H1 (cell line): Measurements from ENCODE around the gene ASB1. TPM values are rescaled to one million over a fixed set of nuclear protein-coding genes. Genes with fewer than 3 reads are reported as not detected.

Experiments
- CTBP2 ChIP-seq: IDR thresholded peaks from 2 replicates; pipeline ENCODE4 v1.7.0; 2011; ENCODE audit warnings: borderline replicate concordance, mild to moderate bottlenecking, moderate library complexity, mixed read lengths, low read length; ENCODE audit not compliant: insufficient read depth, insufficient read length
- ZNF274 ChIP-seq: IDR thresholded peaks from 2 replicates; pipeline ENCODE4 v1.7.0; 2012; ENCODE audit warnings: low read length, borderline replicate concordance; ENCODE audit errors: extremely low read depth
- polyA plus RNA-seq, 7 experiments: library from polyadenylated mRNA; depleted of rRNA in 3 of 7; stranded (reverse) in 5 of 7; unstranded in 2 of 7; fragments of >200 nt in 5 of 7; fragments of 200-250 nt in 2 of 7; gene quantifications; 1 replicate in 5 of 7; 2 replicates in 1 of 7; 4 replicates in 1 of 7; pipeline versions ENCODE4 v1.2.1 to v1.2.3, GENCODE V29; 2011 to 2013; ENCODE audit warnings: missing spikeins in 2 of 7, mixed read lengths in 2 of 7
- total RNA-seq: library from RNA; stranded (reverse); fragmentation: NEBNext Ultra II Directional; extraction: Animal tissue kit (Norgen Biotek cat#: 25700); gene quantifications from 2 replicates; pipeline ENCODE4 v1.2.1, GENCODE V29; 2021

ASB1 gene
- total and polyA plus RNA-seq, 2 of the 8 experiments (the other 6 are each of a cell fraction or from before 2014, with no cell fraction given): 24.1 to 36.0 TPM

GRCh38 chr2:238407566-238407965 is 19.2 kb upstream of the ASB1 start (continued):
- no peak for TF ChIP-seq ZNF274
- TF ChIP-seq CTBP2: no peak
